Left ventricle myocardium inferior (tissue), 1 donor: ENCODE data around the gene ITGB1BP1. TPM values are rescaled to one million over a fixed set of nuclear protein-coding genes. Genes with fewer than 3 reads are reported as not detected.

ENCODE experiments used
- DNase-seq: peaks from one replicate; pipeline ENCODE4 v3.0.0-alpha.2; 2020
- H3K27ac ChIP-seq: fragments of 200-600 bp; replicated peaks from 2 replicates; pipeline ENCODE4 v1.8.0; 2021
- H3K27me3 ChIP-seq: fragments of 200-600 bp; 2 replicates; pipeline ENCODE4 v1.8.0; 2021; ENCODE audit warnings: low read depth
- H3K36me3 ChIP-seq: fragments of 200-600 bp; 2 replicates; pipeline ENCODE4 v1.8.0; 2021
- H3K4me1 ChIP-seq: fragments of 200-600 bp; 2 replicates; pipeline ENCODE4 v1.8.0; 2021
- H3K4me3 ChIP-seq: fragments of 200-600 bp; 2 replicates; pipeline ENCODE4 v1.8.0; 2021; ENCODE audit warnings: mild to moderate bottlenecking, moderate library complexity
- H3K9me3 ChIP-seq: fragments of 200-600 bp; replicated peaks from 2 replicates; pipeline ENCODE4 v1.8.0; 2021
- intact Hi-C: fragments of 100-400 bp; cut with micrococcal nuclease; formaldehyde crosslinking; loops from one replicate; pipeline ENCODE4 v1.11.0; 2022
- total RNA-seq: library from RNA; stranded (reverse); fragmentation: NEBNext Ultra II Directional; extraction: Animal tissue kit (Norgen Biotek cat#: 25700); gene quantifications from one replicate; pipeline ENCODE4 v1.2.1, GENCODE V29; 2021
- TF ChIP-seq, protein P1 (sequence below): fragments of 200-600 bp; IDR thresholded peaks from 2 replicates; pipeline ENCODE4 v1.8.0; 2021; ENCODE audit warnings: antibody characterized with exemption, mild to moderate bottlenecking, borderline replicate concordance
- donor health status: DM: no; HTN: yes; CAD: no; lungs with severe emphysema.

ITGB1BP1 gene
- total RNA-seq, 1 donor from 2014 or later: 75.6 TPM

- DNase-seq: no peak
- intact Hi-C loops: no loop called here
- Histone ChIP-seq H3K27me3 (no peaks in the 10 kb centered on the region), H3K9me3 (no peaks in the 10 kb centered on the region), H3K27ac (peak overlapping the region; percentile 57), H3K4me3 (no peak overlapping the region), H3K36me3 (peaks cover 50% of the 10 kb centered on the region), H3K4me1 (peaks cover 54% of the 10 kb centered on the region)
- TF ChIP-seq, protein P1, sequence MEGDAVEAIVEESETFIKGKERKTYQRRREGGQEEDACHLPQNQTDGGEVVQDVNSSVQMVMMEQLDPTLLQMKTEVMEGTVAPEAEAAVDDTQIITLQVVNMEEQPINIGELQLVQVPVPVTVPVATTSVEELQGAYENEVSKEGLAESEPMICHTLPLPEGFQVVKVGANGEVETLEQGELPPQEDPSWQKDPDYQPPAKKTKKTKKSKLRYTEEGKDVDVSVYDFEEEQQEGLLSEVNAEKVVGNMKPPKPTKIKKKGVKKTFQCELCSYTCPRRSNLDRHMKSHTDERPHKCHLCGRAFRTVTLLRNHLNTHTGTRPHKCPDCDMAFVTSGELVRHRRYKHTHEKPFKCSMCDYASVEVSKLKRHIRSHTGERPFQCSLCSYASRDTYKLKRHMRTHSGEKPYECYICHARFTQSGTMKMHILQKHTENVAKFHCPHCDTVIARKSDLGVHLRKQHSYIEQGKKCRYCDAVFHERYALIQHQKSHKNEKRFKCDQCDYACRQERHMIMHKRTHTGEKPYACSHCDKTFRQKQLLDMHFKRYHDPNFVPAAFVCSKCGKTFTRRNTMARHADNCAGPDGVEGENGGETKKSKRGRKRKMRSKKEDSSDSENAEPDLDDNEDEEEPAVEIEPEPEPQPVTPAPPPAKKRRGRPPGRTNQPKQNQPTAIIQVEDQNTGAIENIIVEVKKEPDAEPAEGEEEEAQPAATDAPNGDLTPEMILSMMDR: no peak
Measured at GRCh38 chr2:9380702-9381628, 42.4 kb downstream of the ITGB1BP1 start.

- H3K36me3 ChIP-seq: peaks cover 42% of the 10 kb centered on the region
- no peaks in the 10 kb centered on the region for H3K9me3 ChIP-seq
- H3K27me3 ChIP-seq: no peaks in the 10 kb centered on the region
- intact Hi-C loops: no loop called here
- DNase-seq: no peak
- peaks cover 47% of the 10 kb centered on the region for H3K4me1 ChIP-seq
- H3K27ac ChIP-seq: peak overlapping the region; percentile 84
- TF ChIP-seq, protein P1: no peak
- H3K4me3 ChIP-seq: no peak overlapping the region
Measured at GRCh38 chr2:9379391-9379755, 44.0 kb downstream of the ITGB1BP1 start.

DNA sequence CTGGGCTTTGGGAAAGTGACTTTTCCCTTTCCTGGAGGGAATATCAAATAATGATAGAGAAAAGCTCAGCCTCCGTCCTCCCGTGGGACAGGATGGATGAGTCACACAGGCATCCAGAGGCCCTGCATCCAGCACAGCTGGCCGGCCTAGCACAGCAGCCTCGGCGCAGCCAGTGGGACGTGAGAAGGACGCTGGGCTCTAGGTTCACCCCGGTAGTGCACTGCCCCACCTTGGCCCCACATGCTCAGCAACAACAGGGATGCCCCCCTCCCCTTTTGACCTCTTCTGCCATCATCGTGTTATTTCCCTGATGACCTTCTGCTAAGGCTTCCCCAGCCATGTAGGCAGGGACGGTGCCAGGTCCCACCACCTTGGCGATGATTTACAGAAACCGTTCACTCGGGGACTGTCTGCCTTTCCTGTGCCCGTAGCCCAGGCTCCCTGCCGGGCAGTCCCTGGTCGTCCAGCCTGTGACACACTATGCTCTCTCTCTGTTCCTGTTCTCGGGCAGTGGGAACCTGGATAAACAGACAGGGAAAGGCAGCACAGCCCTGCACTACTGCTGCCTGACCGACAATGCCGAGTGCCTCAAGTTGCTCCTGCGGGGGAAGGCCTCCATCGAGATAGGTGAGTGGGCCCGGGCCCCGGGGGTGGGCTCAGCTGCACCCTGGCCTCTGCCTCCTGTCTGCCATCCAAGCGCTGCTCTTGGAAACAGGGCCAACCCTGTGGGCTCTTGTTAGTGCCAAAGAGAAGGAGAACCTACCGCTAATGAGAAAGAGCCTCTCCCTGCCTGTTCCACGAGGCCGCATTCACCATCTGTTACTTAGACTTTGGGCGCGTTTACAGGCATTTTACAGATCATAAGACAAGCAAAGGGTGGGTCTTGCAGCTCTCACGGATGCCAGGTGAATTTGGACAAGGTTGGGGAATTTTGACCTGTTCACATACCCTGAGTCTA, 44.6 kb downstream of the ITGB1BP1 start:
- peaks cover 47% of the 10 kb centered on the region for H3K4me1 ChIP-seq
- no peaks in the 10 kb centered on the region for H3K27me3 ChIP-seq
- H3K36me3 ChIP-seq: peaks cover 40% of the 10 kb centered on the region
- peak overlapping the region; percentile 84 for H3K27ac ChIP-seq
- no peak overlapping the region for H3K4me3 ChIP-seq
- TF ChIP-seq, protein P1: no peak
- intact Hi-C loops: no loop called here
- DNase-seq: peak; percentile 85
- no peaks in the 10 kb centered on the region for H3K9me3 ChIP-seq

GRCh38 chr2:9377461-9378097, 45.7 kb downstream of the ITGB1BP1 start:
- no peaks in the 10 kb centered on the region for H3K27me3 ChIP-seq
- H3K4me3 ChIP-seq: no peak overlapping the region
- H3K27ac ChIP-seq: peak overlapping the region; percentile 84
- TF ChIP-seq, protein P1: no peak
- peaks cover 31% of the 10 kb centered on the region for H3K36me3 ChIP-seq
- H3K9me3 ChIP-seq: no peaks in the 10 kb centered on the region
- intact Hi-C loops: no loop called here
- H3K4me1 ChIP-seq: peaks cover 47% of the 10 kb centered on the region
- DNase-seq: no peak

GRCh38 chr2:9375857-9376428, 47.4 kb downstream of the ITGB1BP1 start:
- no peak for DNase-seq
- peak overlapping the region; percentile 84 for H3K27ac ChIP-seq
- TF ChIP-seq, protein P1: no peak
- no peaks in the 10 kb centered on the region for H3K27me3 ChIP-seq
- peaks cover 40% of the 10 kb centered on the region for H3K4me1 ChIP-seq
- H3K36me3 ChIP-seq: peaks cover 40% of the 10 kb centered on the region
- H3K4me3 ChIP-seq: no peak overlapping the region
- no peaks in the 10 kb centered on the region for H3K9me3 ChIP-seq
- intact Hi-C loops: no loop called here
